Keratinocyte (primary cell): Measurements from ENCODE around the gene SLC25A10. TPM values are rescaled to one million over a fixed set of nuclear protein-coding genes. Genes with fewer than 3 reads are reported as not detected.

Experiments used
- DNase-seq: peaks from one replicate; pipeline ENCODE4 v3.0.0-alpha.2; 2011; ENCODE audit warnings: low read depth, missing footprints, low spot score
- FAIRE-seq: peaks from 2 replicates; lab custom pipeline; 2011; peaks lifted over from hg19 to GRCh38; lab: Jason Lieb, UNC
- H2AFZ ChIP-seq: 2 replicates; pipeline ENCODE4 v1.6.0; 2012; ENCODE audit warnings: low read length, control low read depth, inconsistent platforms; ENCODE audit not compliant: control insufficient read depth
- H3K27ac ChIP-seq: 2 replicates; pipeline ENCODE4 v1.5.1; 2011; ENCODE audit warnings: low read length; ENCODE audit not compliant: control insufficient read depth, insufficient read depth
- H3K27me3 ChIP-seq: 3 replicates; pipeline ENCODE4 v1.6.0; 2011; ENCODE audit warnings: low read length; ENCODE audit not compliant: control insufficient read depth, insufficient read depth; ENCODE audit errors: extremely low read depth
- H3K36me3 ChIP-seq, 2 experiments: 2 replicates in 1 of 2; 3 replicates in 1 of 2; pipeline ENCODE4 v1.5.1; 2011; ENCODE audit warnings: low read length in 2 of 2, mild to moderate bottlenecking in 1 of 2; ENCODE audit not compliant: control insufficient read depth in 2 of 2, insufficient read depth in 2 of 2; ENCODE audit errors: extremely low read depth in 1 of 2
- H3K4me1 ChIP-seq: 3 replicates; pipeline ENCODE4 v1.5.1; 2011; ENCODE audit warnings: low read length; ENCODE audit not compliant: control insufficient read depth, insufficient read depth; ENCODE audit errors: extremely low read depth
- H3K4me2 ChIP-seq: 3 replicates; pipeline ENCODE4 v1.6.0; 2011; ENCODE audit warnings: low read depth, low read length; ENCODE audit not compliant: control insufficient read depth, insufficient read depth; ENCODE audit errors: extremely low read depth
- H3K4me3 ChIP-seq, 3 experiments: fragments of 200-600 bp in 1 of 3; sonication (generic) in 1 of 3; 2 replicates in 2 of 3; 3 replicates in 1 of 3; pipeline ENCODE4 v1.5.1; 2011 to 2016; ENCODE audit warnings: low read length in 3 of 3, mild to moderate bottlenecking in 3 of 3, control low read depth in 2 of 3, inconsistent platforms in 1 of 3, low read depth in 1 of 3, mixed read lengths in 1 of 3, mixed run types in 1 of 3, moderate library complexity in 1 of 3; ENCODE audit not compliant: control insufficient read depth in 2 of 3, insufficient read depth in 2 of 3; ENCODE audit errors: extremely low read depth in 1 of 3
- H3K79me2 ChIP-seq: 2 replicates; pipeline ENCODE4 v1.6.0; 2012; ENCODE audit warnings: low read length; ENCODE audit not compliant: control insufficient read depth, insufficient read depth
- H3K9ac ChIP-seq: 3 replicates; pipeline ENCODE4 v1.6.0; 2011; ENCODE audit warnings: low read length; ENCODE audit not compliant: control insufficient read depth, insufficient read depth; ENCODE audit errors: extremely low read depth
- H3K9me1 ChIP-seq: 3 replicates; pipeline ENCODE4 v1.6.0; 2011; ENCODE audit warnings: low read length; ENCODE audit not compliant: control insufficient read depth, insufficient read depth; ENCODE audit errors: extremely low read depth
- H3K9me3 ChIP-seq: 2 replicates; pipeline ENCODE4 v1.5.1; 2012; ENCODE audit warnings: low read depth, low read length; ENCODE audit not compliant: control insufficient read depth
- H4K20me1 ChIP-seq: 3 replicates; pipeline ENCODE4 v1.6.0; 2011; ENCODE audit warnings: low read length; ENCODE audit not compliant: control insufficient read depth, insufficient read depth; ENCODE audit errors: extremely low read depth
- CTCF ChIP-seq, 3 experiments: IDR thresholded peaks in 1 of 3; conservative IDR thresholded peaks in 1 of 3; optimal IDR thresholded peaks in 1 of 3; 2 replicates in 2 of 3; 3 replicates in 1 of 3; pipeline versions ENCODE3 to v1.5.1; 2011; ENCODE audit warnings: low read length in 3 of 3, mild to moderate bottlenecking in 3 of 3, moderate library complexity in 2 of 3, control low read depth in 1 of 3, inconsistent platforms in 1 of 3; ENCODE audit not compliant: insufficient read depth in 2 of 3; ENCODE audit errors: extremely low read depth in 1 of 3
- EZH2 ChIP-seq: IDR thresholded peaks from one replicate; pipeline ENCODE4 v1.6.1; 2012; ENCODE audit warnings: inconsistent platforms, mild to moderate bottlenecking, low read length, moderate library complexity
- dilution Hi-C: fragments of 300-500 bp; cut with MboI; formaldehyde crosslinking; loops from one replicate; pipeline ENCODE4 v1.7.0; 2020; ENCODE audit warnings: low sequenced_read_pairs; ENCODE audit not compliant: extremely low pct_ligation_motif_present
- polyA plus RNA-seq, 5 experiments: library from polyadenylated mRNA; depleted of rRNA in 3 of 5; stranded (reverse) in 3 of 5; stranded (forward) in 1 of 5; unstranded in 1 of 5; fragments of >200 nt; gene quantifications; 1 replicate in 1 of 5; 2 replicates in 3 of 5; 3 replicates in 1 of 5; pipeline versions ENCODE4 v1.2.1 to v1.2.3, GENCODE V29; 2011 to 2012; ENCODE audit warnings: missing spikeins in 2 of 5, low read depth in 1 of 5, low replicate concordance in 1 of 5

The SLC25A10 gene
- polyA plus RNA-seq, 1 donor (not counting 4 experiments of a cell fraction or from before 2014, with no cell fraction given), result 12.7 TPM

GRCh38 chr17:81740395-81740961, 28.4 kb downstream of the SLC25A10 start:
- dilution Hi-C loops, result no loop called here

GRCh38 chr17:81741049-81741593, 29.0 kb downstream of the SLC25A10 start:
- H3K9me1 ChIP-seq, result no peaks in the 10 kb centered on the region
- dilution Hi-C loops, result no loop called here
- H3K4me1 ChIP-seq, result peaks cover 3% of the 10 kb centered on the region
- no peak overlapping the region for H3K9ac ChIP-seq
- no peaks in the 10 kb centered on the region for H3K36me3 ChIP-seq
- no peak overlapping the region for H2AFZ ChIP-seq
- H3K9me3 ChIP-seq, result no peaks in the 10 kb centered on the region
- no peak for DNase-seq
- no peaks in the 10 kb centered on the region for H3K79me2 ChIP-seq
- TF ChIP-seq CTCF (optimal IDR thresholded peaks at IDR 0.05 in 1 of 3, IDR thresholded peaks at IDR 0.05 in 1 of 3, conservative IDR thresholded peaks at IDR 0.05 in 1 of 3; ENCODE audit: extremely low read depth in 1 of 3, insufficient read depth in 2 of 3, low read length in 3 of 3) (no peak), EZH2 (no peak)
- H3K4me3 ChIP-seq, result no peak overlapping the region
- H3K27me3 ChIP-seq, result no peaks in the 10 kb centered on the region
- FAIRE-seq, result no peak
- H3K4me2 ChIP-seq, result no peak overlapping the region
- H4K20me1 ChIP-seq, result no peaks in the 10 kb centered on the region
- no peak overlapping the region for H3K27ac ChIP-seq

More at GRCh38 chr17:81740395-81740961, 28.4 kb downstream of the SLC25A10 start:
- Histone ChIP-seq H3K9ac (no peak overlapping the region), H3K9me3 (no peaks in the 10 kb centered on the region), H3K4me3 (no peak overlapping the region), H4K20me1 (no peaks in the 10 kb centered on the region), H3K4me2 (no peak overlapping the region), H3K27me3 (no peaks in the 10 kb centered on the region), H3K27ac (no peak overlapping the region), H3K9me1 (no peaks in the 10 kb centered on the region), H3K36me3 (no peaks in the 10 kb centered on the region), H3K79me2 (no peaks in the 10 kb centered on the region), H2AFZ (no peak overlapping the region), H3K4me1 (peaks cover 9% of the 10 kb centered on the region)
- DNase-seq, result no peak
- TF ChIP-seq CTCF (optimal IDR thresholded peaks at IDR 0.05 in 1 of 3, IDR thresholded peaks at IDR 0.05 in 1 of 3, conservative IDR thresholded peaks at IDR 0.05 in 1 of 3; ENCODE audit: extremely low read depth in 1 of 3, insufficient read depth in 2 of 3, low read length in 3 of 3) (no peak), EZH2 (no peak)
- no peak for FAIRE-seq
